Ovary (tissue), 9 donors: ENCODE data around the gene FBXO42. TPM values are rescaled to one million over a fixed set of nuclear protein-coding genes. Genes with fewer than 3 reads are reported as not detected.

Experiments
- DNase-seq, 5 donors: peaks; one replicate each; pipeline ENCODE4 v3.0.0-alpha.2; 2019 to 2020
- H3K27ac ChIP-seq, 2 donors: fragments of 200-600 bp; one replicate each; pipeline versions ENCODE4 v1.5.1 to v1.8.0; 2019 to 2022
- H3K27me3 ChIP-seq: fragments of 200-600 bp; one replicate; pipeline ENCODE4 v1.8.0; 2022
- H3K36me3 ChIP-seq: fragments of 200-600 bp; sonication (generic); one replicate; pipeline ENCODE4 v1.5.1; 2019
- H3K4me1 ChIP-seq: one replicate; pipeline ENCODE4 v1.8.1; 2013; ENCODE audit warnings: mild to moderate bottlenecking, moderate library complexity; ENCODE audit not compliant: insufficient read depth
- H3K4me3 ChIP-seq: fragments of 200-600 bp; sonication (generic); one replicate; pipeline ENCODE4 v1.5.1; 2017
- H3K9me3 ChIP-seq, 2 donors: fragments of 200-600 bp in 1 of 2; sonication (generic) in 1 of 2; one replicate each; pipeline versions ENCODE4 v1.5.1 to v1.8.1; 2013 to 2019; ENCODE audit warnings: mild to moderate bottlenecking in 1 of 2, moderate library complexity in 1 of 2
- EP300 ChIP-seq: sonication (generic); formaldehyde crosslinking; IDR thresholded peaks from one replicate; pipeline ENCODE4 v1.6.1; 2017; ENCODE audit warnings: antibody characterized with exemption
- POLR2A ChIP-seq: fragments of 450-650 bp; IDR thresholded peaks from one replicate; pipeline ENCODE4 v1.6.1; 2017; ENCODE audit warnings: antibody characterized with exemption, mild to moderate bottlenecking, moderate library complexity
- WGBS, 3 donors: extraction: QIAGEN DNeasy Blood & Tissue Kit in 1 of 3; methylation state at CpG; one replicate each; pipeline versions ENCODE4 v1.1.5 to v1.1.7; 2013 to 2017; 5-methylcytosine and 5-hydroxymethylcytosine counted together
- intact Hi-C, 4 donors: fragments of 100-400 bp; cut with DNase I; formaldehyde crosslinking; loops; one replicate each; pipeline versions ENCODE4 v1.11.0 to v1.15.1; 2022 to 2023
- polyA plus RNA-seq, 2 donors: library from polyadenylated mRNA; stranded (reverse); fragments of 200-250 nt in 1 of 2; fragments of 350-450 nt in 1 of 2; fragmentation: Illumina TruSeq in 1 of 2; extraction: RNeasy Lipid Tissue Mini Kit (QIAGEN cat#74804) in 1 of 2; gene quantifications; one replicate each; pipeline ENCODE4 v1.2.3, GENCODE V29; 2013 to 2014
- small RNA-seq: library from RNA; depleted of rRNA; stranded (forward); fragments of <200 nt; gene quantifications from one replicate; pipeline ENCODE3, GENCODE V24; 2016
- total RNA-seq, 7 donors: library from RNA; depleted of rRNA in 2 of 7; stranded (reverse); fragments of >200 nt in 2 of 7; fragmentation: NEBNext Ultra II Directional in 3 of 7; extraction: Animal tissue kit (Norgen Biotek cat#: 25700) in 3 of 7; gene quantifications; one replicate each; pipeline versions ENCODE4 v1.1.0 to v1.2.4, GENCODE V29; 2016 to 2023
- TF ChIP-seq, protein P1 (sequence below), 3 donors: fragments of 450-650 bp in 2 of 3; fragments of 200-600 bp in 1 of 3; IDR thresholded peaks; one replicate each; pipeline versions ENCODE4 v1.5.1 to v1.8.0; 2016 to 2022; ENCODE audit warnings: antibody characterized with exemption in 3 of 3, mild to moderate bottlenecking in 1 of 3
- donor health status: DM: no; HTN: no; CAD: no; lungs with moderate emphysema.
- donor health status: DM: no; HTN: no; CAD: no.
- donor health status: Bipolar disorder and iron deficiency.
- donor health status: DM: yes; HTN: yes; CAD: no.
- donor health status: DM: no; HTN: no; CAD: no.
- donor health status: DM: yes; HTN: yes; CAD: no.

FBXO42 gene
- total and polyA plus RNA-seq, 9 donors: 16.0 to 35.3 (median 21.9) TPM

GRCh38 chr1:16198444-16199156, 153.7 kb downstream of the FBXO42 start:
- Histone ChIP-seq H3K4me1 (no peaks in the 10 kb centered on the region), H3K36me3 (no peaks in the 10 kb centered on the region), H3K9me3 (no peaks in the 10 kb centered on the region), H3K4me3 (no peak overlapping the region), H3K27ac (peak overlapping the region in 1 of 2 donors; percentile 46), H3K27me3 (no peaks in the 10 kb centered on the region)
- 86 to 89% (median 88%) methylated on average over 8 of the region's 8 CpGs for WGBS, 3 donors
- no peak for TF ChIP-seq EP300
- TF ChIP-seq, protein P1, sequence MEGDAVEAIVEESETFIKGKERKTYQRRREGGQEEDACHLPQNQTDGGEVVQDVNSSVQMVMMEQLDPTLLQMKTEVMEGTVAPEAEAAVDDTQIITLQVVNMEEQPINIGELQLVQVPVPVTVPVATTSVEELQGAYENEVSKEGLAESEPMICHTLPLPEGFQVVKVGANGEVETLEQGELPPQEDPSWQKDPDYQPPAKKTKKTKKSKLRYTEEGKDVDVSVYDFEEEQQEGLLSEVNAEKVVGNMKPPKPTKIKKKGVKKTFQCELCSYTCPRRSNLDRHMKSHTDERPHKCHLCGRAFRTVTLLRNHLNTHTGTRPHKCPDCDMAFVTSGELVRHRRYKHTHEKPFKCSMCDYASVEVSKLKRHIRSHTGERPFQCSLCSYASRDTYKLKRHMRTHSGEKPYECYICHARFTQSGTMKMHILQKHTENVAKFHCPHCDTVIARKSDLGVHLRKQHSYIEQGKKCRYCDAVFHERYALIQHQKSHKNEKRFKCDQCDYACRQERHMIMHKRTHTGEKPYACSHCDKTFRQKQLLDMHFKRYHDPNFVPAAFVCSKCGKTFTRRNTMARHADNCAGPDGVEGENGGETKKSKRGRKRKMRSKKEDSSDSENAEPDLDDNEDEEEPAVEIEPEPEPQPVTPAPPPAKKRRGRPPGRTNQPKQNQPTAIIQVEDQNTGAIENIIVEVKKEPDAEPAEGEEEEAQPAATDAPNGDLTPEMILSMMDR (IDR thresholded peaks at IDR 0.05): no peak
- no peak for TF ChIP-seq POLR2A
- no peak for DNase-seq
- intact Hi-C loops: loop anchor here in 2 of 4 donors (10.0 kb wide), 1 partner anchor 166 kb away; the partner anchor contains the start of gene SZRD1 (in 2 of the 2)

DNA sequence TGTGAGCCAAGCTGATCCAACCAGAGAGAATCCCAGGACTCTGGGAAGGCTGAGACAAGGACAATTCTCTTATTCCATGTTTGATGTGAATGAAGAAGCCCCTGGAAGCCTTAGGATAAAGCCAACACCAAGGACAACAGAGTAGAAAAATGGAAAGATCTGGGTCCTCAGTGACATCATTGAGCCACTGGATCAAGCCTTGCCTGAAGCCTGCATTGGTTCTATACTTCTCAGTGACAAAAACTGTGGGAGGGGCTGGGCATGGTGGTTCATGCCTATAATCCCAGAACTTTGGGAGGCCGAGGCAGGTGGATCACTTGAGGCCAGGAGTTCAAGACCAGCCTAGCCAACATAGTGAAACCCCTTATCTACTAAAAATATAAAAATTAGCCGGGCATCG, 155.4 kb downstream of the FBXO42 start:
- no peaks in the 10 kb centered on the region for H3K9me3 ChIP-seq
- H3K27me3 ChIP-seq: no peaks in the 10 kb centered on the region
- H3K4me3 ChIP-seq: no peak overlapping the region
- DNase-seq: no peak
- intact Hi-C loops: loop anchor here in 2 of 4 donors (10.0 kb wide), 1 partner anchor 168 kb away; the partner anchor contains the start of gene SZRD1 (in 2 of the 2)
- 59 to 93% (median 86%) methylated on average over 2 to 3 of the region's 3 CpGs for WGBS, 3 donors
- peak overlapping the region; percentile 52 to 91 for H3K27ac ChIP-seq
- no peak for TF ChIP-seq POLR2A
- TF ChIP-seq EP300: no peak
- TF ChIP-seq, protein P1 (IDR thresholded peaks at IDR 0.05): no peak
- no peaks in the 10 kb centered on the region for H3K4me1 ChIP-seq
- no peaks in the 10 kb centered on the region for H3K36me3 ChIP-seq

Small RNA genes lying within 50 kb of the gene (small RNA-seq; reads per million reads assigned to genes)
- gene MT1XP1: not detected

Other genes with a start within 250 kb of the FBXO42 start
- 10 to 100 TPM in 3 of 7 donors, 1 to 10 TPM in 4; 3.9 to 40.7 (median 8.8) TPM for gene EPHA2, start 196.4 kb downstream of the FBXO42 start, total RNA-seq
- 1 to 10 TPM; 3.8 to 6.1 TPM for gene EPHA2, start 196.4 kb downstream of the FBXO42 start, polyA plus RNA-seq
- 10 to 100 TPM in 5 of 7 donors, 1 to 10 TPM in 2; 6.0 to 30.4 (median 14.6) TPM for gene ARHGEF19, start 139.8 kb downstream of the FBXO42 start, total RNA-seq
- 10 to 100 TPM in 1 of 2 donors, 1 to 10 TPM in 1; 2.3 to 15.5 TPM for gene ARHGEF19, start 139.8 kb downstream of the FBXO42 start, polyA plus RNA-seq
- gene CPLANE2, start 115.3 kb downstream of the FBXO42 start, total RNA-seq: 10 to 100 TPM in 4 of 7 donors, 1 to 10 TPM in 3; 4.6 to 12.4 (median 10.5) TPM
- gene CPLANE2, start 115.3 kb downstream of the FBXO42 start, polyA plus RNA-seq: 1 to 10 TPM; 2.6 to 6.6 TPM
- 100 to 1,000 TPM in 5 of 7 donors, 10 to 100 TPM in 2; 45.3 to 152 (median 131) TPM for gene SZRD1, start 14.8 kb upstream of the FBXO42 start, total RNA-seq
- gene SZRD1, start 14.8 kb upstream of the FBXO42 start, polyA plus RNA-seq: 10 to 100 TPM; 71.2 to 74.3 TPM
- gene SPATA21, start 84.9 kb upstream of the FBXO42 start, total RNA-seq: not detected
- under 1 TPM in 1 of 2 donors, not detected in 1; 0.17 TPM for gene SPATA21, start 84.9 kb upstream of the FBXO42 start, polyA plus RNA-seq
- gene NECAP2, start 88.2 kb upstream of the FBXO42 start, total RNA-seq: 10 to 100 TPM; 36.2 to 60.4 (median 51.9) TPM
- gene NECAP2, start 88.2 kb upstream of the FBXO42 start, polyA plus RNA-seq: 10 to 100 TPM; 41.0 to 59.1 TPM
- 1,000 to 10,000 TPM in 5 of 7 donors, under 1 TPM in 2; under 0.01 to 7,521 (median 3,807) TPM for gene RNU1-1, start 161.8 kb upstream of the FBXO42 start, total RNA-seq
- not detected for gene RNU1-1, start 161.8 kb upstream of the FBXO42 start, polyA plus RNA-seq